ENCODE data around the gene LRPPRC. TPM values are rescaled to one million over a fixed set of nuclear protein-coding genes. Genes with fewer than 3 reads are reported as not detected.

LRPPRC gene
- total RNA-seq, 1 donor from 2014 or later = 92.8 TPM

GRCh38 chr2:43905371-43905803 lies 90.4 kb downstream of the LRPPRC start:
- Histone ChIP-seq H3K36me3 (ENCODE audit: control insufficient read depth, insufficient read depth, low read length) (no peaks in the 10 kb centered on the region), H3K27me3 (ENCODE audit: control insufficient read depth, insufficient read depth, low read length) (no peaks in the 10 kb centered on the region), H3K4me3 (ENCODE audit: low read depth, low read length) (no peak overlapping the region)
- DNase-seq (ENCODE audit: low read depth) = peak; percentile 23
- no peak for TF ChIP-seq CTCF (IDR thresholded peaks at IDR 0.05; ENCODE audit: insufficient read depth, low read length, poor library complexity, severe bottlenecking)

- no peak for TF ChIP-seq CTCF (IDR thresholded peaks at IDR 0.05; ENCODE audit: insufficient read depth, low read length, poor library complexity, severe bottlenecking)
- DNase-seq (ENCODE audit: low read depth) = no peak
- Histone ChIP-seq H3K27me3 (ENCODE audit: control insufficient read depth, insufficient read depth, low read length) (no peaks in the 10 kb centered on the region), H3K4me3 (ENCODE audit: low read depth, low read length) (no peak overlapping the region), H3K36me3 (ENCODE audit: control insufficient read depth, insufficient read depth, low read length) (no peaks in the 10 kb centered on the region)
Measured at GRCh38 chr2:43899589-43899988, 96.2 kb downstream of the LRPPRC start.

- no peak for DNase-seq (ENCODE audit: low read depth)
- H3K36me3 ChIP-seq (ENCODE audit: control insufficient read depth, insufficient read depth, low read length) = no peaks in the 10 kb centered on the region
Measured at GRCh38 chr2:43898838-43899346, 96.9 kb downstream of the LRPPRC start.

GRCh38 chr2:43898134-43898837 lies 97.5 kb downstream of the LRPPRC start:
- no peak for DNase-seq (ENCODE audit: low read depth)
- no peaks in the 10 kb centered on the region for H3K36me3 ChIP-seq (ENCODE audit: control insufficient read depth, insufficient read depth, low read length)

More at GRCh38 chr2:43898838-43899346, 96.9 kb downstream of the LRPPRC start:
- Histone ChIP-seq H3K27me3 (ENCODE audit: control insufficient read depth, insufficient read depth, low read length) (no peaks in the 10 kb centered on the region), H3K4me3 (ENCODE audit: low read depth, low read length) (no peak overlapping the region)
- TF ChIP-seq CTCF (IDR thresholded peaks at IDR 0.05; ENCODE audit: insufficient read depth, low read length, poor library complexity, severe bottlenecking) = no peak

GRCh38 chr2:43897492-43897891 lies 98.3 kb downstream of the LRPPRC start:
- H3K4me3 ChIP-seq (ENCODE audit: low read depth, low read length) = no peak overlapping the region
- H3K36me3 ChIP-seq (ENCODE audit: control insufficient read depth, insufficient read depth, low read length) = no peaks in the 10 kb centered on the region
- DNase-seq (ENCODE audit: low read depth) = no peak
- TF ChIP-seq CTCF (IDR thresholded peaks at IDR 0.05; ENCODE audit: insufficient read depth, low read length, poor library complexity, severe bottlenecking) = no peak
- no peaks in the 10 kb centered on the region for H3K27me3 ChIP-seq (ENCODE audit: control insufficient read depth, insufficient read depth, low read length)

More at GRCh38 chr2:43898134-43898837, 97.5 kb downstream of the LRPPRC start:
- H3K4me3 ChIP-seq (ENCODE audit: low read depth, low read length) = no peak overlapping the region
- no peaks in the 10 kb centered on the region for H3K27me3 ChIP-seq (ENCODE audit: control insufficient read depth, insufficient read depth, low read length)
- peak; percentile 53 for TF ChIP-seq CTCF (IDR thresholded peaks at IDR 0.05; ENCODE audit: insufficient read depth, low read length, poor library complexity, severe bottlenecking)

Data from kidney epithelial cell (primary cell).